Subcutaneous adipose tissue (tissue), 4 donors: ENCODE measurements around the gene MIXL1. TPM values are rescaled to one million over a fixed set of nuclear protein-coding genes. Genes with fewer than 3 reads are reported as not detected.

ENCODE experiments used
- total RNA-seq, 4 donors: library from RNA; depleted of rRNA; stranded (reverse); fragments of >200 nt; gene quantifications; one replicate each; pipeline ENCODE4 v1.1.0, GENCODE V29; 2016
- TF ChIP-seq, protein P1 (sequence below): fragments of 450-650 bp; IDR thresholded peaks from one replicate; pipeline ENCODE4 v1.5.1; 2016; ENCODE audit warnings: low read depth, mild to moderate bottlenecking, control low read depth, antibody characterized with exemption, moderate library complexity

MIXL1 gene
- total RNA-seq, 4 donors from 2014 or later: not detected

DNA sequence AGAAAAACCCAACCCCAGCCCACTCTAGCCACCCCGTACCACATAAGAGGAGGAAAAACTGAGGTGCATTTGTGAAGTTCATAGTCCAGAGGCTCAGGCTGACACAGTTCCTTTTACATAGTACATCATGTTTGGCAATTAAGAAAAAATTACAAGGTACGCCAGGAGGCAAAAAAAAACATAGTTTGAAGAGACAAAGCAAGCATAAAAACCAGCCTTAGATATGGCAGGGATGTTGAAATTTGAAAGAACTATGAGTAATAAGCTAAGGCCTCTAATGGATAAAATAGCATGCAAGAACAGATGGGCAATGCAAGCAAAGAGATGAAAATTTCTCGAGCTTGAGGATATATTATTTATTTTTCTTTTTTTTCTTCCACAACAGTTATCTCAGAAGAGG lies 31.9 kb downstream of the MIXL1 start:
- TF ChIP-seq, protein P1, sequence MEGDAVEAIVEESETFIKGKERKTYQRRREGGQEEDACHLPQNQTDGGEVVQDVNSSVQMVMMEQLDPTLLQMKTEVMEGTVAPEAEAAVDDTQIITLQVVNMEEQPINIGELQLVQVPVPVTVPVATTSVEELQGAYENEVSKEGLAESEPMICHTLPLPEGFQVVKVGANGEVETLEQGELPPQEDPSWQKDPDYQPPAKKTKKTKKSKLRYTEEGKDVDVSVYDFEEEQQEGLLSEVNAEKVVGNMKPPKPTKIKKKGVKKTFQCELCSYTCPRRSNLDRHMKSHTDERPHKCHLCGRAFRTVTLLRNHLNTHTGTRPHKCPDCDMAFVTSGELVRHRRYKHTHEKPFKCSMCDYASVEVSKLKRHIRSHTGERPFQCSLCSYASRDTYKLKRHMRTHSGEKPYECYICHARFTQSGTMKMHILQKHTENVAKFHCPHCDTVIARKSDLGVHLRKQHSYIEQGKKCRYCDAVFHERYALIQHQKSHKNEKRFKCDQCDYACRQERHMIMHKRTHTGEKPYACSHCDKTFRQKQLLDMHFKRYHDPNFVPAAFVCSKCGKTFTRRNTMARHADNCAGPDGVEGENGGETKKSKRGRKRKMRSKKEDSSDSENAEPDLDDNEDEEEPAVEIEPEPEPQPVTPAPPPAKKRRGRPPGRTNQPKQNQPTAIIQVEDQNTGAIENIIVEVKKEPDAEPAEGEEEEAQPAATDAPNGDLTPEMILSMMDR: no peak

DNA sequence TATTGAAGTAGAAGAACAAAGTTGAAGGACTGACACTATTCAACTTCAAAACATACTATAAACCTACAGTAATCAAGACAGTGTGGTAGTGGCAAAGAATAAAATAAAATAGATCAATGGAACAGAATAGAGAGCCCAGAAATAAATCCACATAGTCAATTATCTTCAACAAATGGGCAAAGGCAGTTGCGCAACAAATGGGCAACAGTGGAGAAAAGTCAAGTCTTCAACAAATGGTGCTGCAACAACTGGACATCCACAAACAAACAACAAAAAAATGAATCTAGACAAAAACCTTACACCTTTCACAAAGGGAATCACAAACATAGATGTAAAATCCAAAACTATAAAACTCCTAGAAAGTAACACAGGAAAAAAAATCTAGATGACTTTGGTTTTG lies 38.4 kb downstream of the MIXL1 start:
- TF ChIP-seq, protein P1: no peak

DNA sequence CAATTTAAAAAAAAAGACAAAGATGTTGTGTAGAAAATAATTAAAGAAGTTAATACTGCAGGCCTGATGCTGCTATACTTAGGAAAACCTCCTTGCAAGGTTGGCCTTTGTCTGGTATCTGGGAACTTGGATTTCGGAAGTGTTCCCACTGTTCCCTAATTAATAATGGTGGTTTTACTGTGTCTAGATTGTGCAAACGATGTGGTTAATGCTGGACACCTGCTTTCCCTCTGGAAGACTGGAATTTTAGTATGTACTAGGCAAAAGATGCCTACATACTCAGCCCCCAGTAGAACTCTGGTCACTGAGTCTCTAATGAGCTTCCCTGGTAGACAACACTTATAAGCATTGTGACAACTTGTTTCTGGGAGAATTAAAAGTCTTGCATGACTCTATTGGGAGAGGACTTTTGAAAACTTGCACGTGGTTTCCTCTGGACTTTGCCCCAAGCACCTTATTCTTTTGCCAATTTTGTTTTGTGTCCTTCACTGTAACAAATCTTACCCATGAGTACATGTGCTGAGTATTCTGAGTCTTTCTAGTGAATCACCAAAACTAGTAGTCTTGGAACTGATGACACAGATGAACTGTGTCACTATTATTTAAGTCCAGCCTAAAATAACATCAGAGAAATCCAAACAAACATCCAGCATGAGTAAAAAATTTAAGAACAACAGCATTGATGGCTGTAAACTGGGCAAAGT lies 45.1 kb downstream of the MIXL1 start:
- TF ChIP-seq, protein P1: no peak

DNA sequence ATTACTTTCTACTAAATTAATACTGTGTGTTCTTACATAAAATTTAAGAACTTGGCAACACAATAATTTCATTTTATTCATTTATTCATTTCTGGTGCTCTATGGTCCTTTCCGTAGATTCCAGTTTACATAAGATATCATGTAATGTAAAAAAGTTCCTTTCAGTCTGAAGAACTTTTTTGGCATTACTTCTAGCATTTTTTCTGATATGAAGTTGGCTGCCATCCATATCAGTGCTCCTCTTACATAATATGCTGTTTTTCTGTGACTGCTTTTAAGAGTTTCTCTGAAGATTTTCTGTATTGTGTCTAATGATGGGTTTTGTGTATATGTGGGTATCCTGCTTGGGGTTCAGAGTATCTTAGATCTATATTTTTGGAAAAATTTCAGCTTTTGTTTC lies 50.7 kb downstream of the MIXL1 start:
- TF ChIP-seq, protein P1: no peak

DNA sequence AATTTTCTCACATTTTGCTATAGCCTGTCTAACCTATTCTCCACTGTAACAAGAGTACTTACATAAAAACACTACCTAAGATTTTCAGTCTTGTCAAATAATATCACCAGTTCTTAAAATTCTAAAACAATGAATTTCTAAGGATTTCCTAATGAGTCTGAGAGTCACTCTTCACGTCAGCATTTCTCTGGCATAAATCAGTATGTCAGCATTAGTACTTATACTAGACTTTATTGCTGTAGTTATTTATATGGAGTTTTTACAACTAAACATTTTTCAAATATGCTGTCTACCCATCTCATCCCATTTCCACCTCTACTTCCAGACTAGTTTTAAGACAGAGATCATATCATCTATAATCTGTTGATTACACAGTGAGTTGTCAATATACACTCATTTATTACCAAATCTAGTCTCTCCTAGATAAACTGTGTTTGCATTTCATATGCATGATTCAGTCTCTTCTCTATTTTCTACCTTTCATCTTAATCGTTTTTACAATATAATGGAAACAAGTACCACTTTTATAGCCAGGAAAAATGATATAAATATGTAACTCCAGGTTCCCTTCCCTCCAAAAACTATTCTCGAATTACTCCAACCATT lies 52.7 kb downstream of the MIXL1 start:
- TF ChIP-seq, protein P1: no peak

Other genes starting within 250 kb of the MIXL1 start
- gene SDE2, start 224.3 kb upstream of the MIXL1 start, total RNA-seq: 10 to 100 TPM; 16.1 to 27.3 (median 23.6) TPM
- 100 to 1,000 TPM; 191 to 368 (median 329) TPM for gene H3-3A, start 160.9 kb upstream of the MIXL1 start, total RNA-seq
- gene ACBD3, start 36.9 kb upstream of the MIXL1 start, total RNA-seq: 10 to 100 TPM; 40.1 to 56.6 (median 51.4) TPM
- 1 to 10 TPM; 1.8 to 4.1 (median 2.1) TPM for gene LIN9, start 85.5 kb downstream of the MIXL1 start, total RNA-seq
- gene PARP1, start 184.4 kb downstream of the MIXL1 start, total RNA-seq: 10 to 100 TPM; 40.4 to 72.2 (median 51.1) TPM